ENCODE results near the gene ST8SIA4.
A peak's percentile ranks its signal among the peaks of the same experiment; 100 is the strongest.

Gene ST8SIA4

DNA sequence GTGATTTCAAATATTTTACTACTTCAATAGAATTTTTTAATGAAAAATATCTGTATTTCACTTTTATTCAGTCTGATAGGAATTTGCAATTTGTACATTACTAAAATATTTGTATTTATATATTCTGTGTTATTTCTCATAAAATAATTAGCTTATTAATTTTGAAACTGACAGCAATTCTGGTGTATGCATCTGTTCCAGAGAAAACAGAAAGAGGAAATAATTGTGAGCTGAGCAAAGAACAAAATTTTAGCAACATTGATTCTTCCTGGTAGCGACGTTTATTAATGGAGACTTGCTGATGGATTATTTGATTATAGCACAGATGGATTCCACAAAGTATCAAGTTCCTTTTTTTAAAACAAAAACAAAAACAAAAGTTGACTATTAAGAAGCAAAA is 61.0 kb downstream of the ST8SIA4 start:
- H3K4me3 ChIP-seq (ENCODE audit: low read length) = no peak overlapping the region
- DNase-seq (ENCODE audit: low read depth) = no peak
- TF ChIP-seq, protein P1, sequence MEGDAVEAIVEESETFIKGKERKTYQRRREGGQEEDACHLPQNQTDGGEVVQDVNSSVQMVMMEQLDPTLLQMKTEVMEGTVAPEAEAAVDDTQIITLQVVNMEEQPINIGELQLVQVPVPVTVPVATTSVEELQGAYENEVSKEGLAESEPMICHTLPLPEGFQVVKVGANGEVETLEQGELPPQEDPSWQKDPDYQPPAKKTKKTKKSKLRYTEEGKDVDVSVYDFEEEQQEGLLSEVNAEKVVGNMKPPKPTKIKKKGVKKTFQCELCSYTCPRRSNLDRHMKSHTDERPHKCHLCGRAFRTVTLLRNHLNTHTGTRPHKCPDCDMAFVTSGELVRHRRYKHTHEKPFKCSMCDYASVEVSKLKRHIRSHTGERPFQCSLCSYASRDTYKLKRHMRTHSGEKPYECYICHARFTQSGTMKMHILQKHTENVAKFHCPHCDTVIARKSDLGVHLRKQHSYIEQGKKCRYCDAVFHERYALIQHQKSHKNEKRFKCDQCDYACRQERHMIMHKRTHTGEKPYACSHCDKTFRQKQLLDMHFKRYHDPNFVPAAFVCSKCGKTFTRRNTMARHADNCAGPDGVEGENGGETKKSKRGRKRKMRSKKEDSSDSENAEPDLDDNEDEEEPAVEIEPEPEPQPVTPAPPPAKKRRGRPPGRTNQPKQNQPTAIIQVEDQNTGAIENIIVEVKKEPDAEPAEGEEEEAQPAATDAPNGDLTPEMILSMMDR (IDR thresholded peaks at IDR 0.05; ENCODE audit: insufficient read depth, low read depth, low read length, missing control alignments) = no peak

DNA sequence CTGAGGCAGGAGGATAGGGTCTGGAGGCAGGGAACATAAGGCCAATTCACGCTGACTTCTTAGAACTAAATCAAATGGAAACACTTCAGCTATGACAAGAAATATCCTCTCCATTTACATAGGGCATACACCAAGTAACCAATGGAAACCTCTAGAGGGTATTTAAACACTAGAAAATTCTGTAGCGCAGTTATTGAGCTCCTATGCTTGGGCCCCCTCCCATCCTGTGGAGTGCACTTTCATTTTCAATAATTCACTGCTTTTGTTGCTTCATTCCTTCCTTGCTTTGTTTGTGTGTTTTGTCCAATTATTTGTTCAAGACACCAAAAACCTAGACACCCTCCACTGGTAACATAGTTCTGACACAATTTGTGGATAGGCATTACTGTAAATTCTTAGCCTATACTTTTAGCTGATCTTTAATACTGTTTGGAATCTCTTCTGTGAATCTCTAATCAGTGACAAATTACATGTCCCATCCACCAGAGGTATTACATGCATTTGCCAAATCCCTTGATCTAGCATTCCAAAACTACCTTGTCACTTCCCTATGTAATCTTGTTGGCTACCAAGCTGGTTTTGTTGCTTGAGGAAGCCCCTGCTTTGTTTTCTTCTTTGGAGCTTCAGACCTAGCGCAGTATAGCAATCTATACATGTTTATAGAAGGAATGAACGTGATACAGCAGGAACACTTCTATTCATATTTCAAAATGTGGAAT is 61.6 kb downstream of the ST8SIA4 start:
- no peak overlapping the region for H3K4me3 ChIP-seq (ENCODE audit: low read length)
- TF ChIP-seq, protein P1 (IDR thresholded peaks at IDR 0.05; ENCODE audit: insufficient read depth, low read depth, low read length, missing control alignments) = no peak
- peak; percentile 48 for DNase-seq (ENCODE audit: low read depth)

DNA sequence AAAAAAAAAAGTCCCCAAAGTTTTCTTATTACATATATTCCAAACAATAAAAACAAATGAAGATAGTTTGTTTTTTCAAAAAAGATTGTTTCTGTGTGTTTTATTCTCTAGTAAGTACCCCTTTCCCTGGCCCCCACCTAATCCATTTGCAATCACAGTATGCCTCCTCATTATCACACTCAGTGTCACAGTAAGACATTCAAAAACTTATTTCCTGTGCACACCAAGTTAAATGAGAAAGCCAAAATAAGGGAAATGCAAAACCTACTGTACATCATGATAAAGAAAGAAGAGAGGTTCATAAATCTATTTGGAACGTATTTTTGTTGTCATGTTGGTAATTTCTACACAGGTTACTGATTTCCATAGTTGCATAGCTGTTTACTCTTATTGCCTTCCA is 62.3 kb downstream of the ST8SIA4 start:
- TF ChIP-seq, protein P1 (IDR thresholded peaks at IDR 0.05; ENCODE audit: insufficient read depth, low read depth, low read length, missing control alignments) = no peak
- no peak for DNase-seq (ENCODE audit: low read depth)
- no peak overlapping the region for H3K4me3 ChIP-seq (ENCODE audit: low read length)

GRCh38 chr5:100840370-100840769 is 62.7 kb downstream of the ST8SIA4 start:
- no peak overlapping the region for H3K4me3 ChIP-seq (ENCODE audit: low read length)
- TF ChIP-seq, protein P1 (IDR thresholded peaks at IDR 0.05; ENCODE audit: insufficient read depth, low read depth, low read length, missing control alignments) = peak; percentile 6
- peak; percentile 87 for DNase-seq (ENCODE audit: low read depth)

GRCh38 chr5:100838048-100838473 is 65.0 kb downstream of the ST8SIA4 start:
- no peak overlapping the region for H3K4me3 ChIP-seq (ENCODE audit: low read length)
- peak; percentile 29 for DNase-seq (ENCODE audit: low read depth)
- TF ChIP-seq, protein P1 (IDR thresholded peaks at IDR 0.05; ENCODE audit: insufficient read depth, low read depth, low read length, missing control alignments) = no peak

GRCh38 chr5:100834519-100834918 is 68.6 kb downstream of the ST8SIA4 start:
- TF ChIP-seq, protein P1 (IDR thresholded peaks at IDR 0.05; ENCODE audit: insufficient read depth, low read depth, low read length, missing control alignments) = no peak
- H3K4me3 ChIP-seq (ENCODE audit: low read length) = no peak overlapping the region
- no peak for DNase-seq (ENCODE audit: low read depth)
